SK-N-MC (cell line): ENCODE measurements around the gene ATP13A3.

Source experiments
- DNase-seq: peaks from one replicate; pipeline ENCODE4 v3.0.0-alpha.2; 2011; ENCODE audit warnings: low read depth, low spot score
- H3K27ac ChIP-seq: fragments of 200-600 bp; sonication (generic); 2 replicates; pipeline ENCODE4 v1.5.1; 2016; ENCODE audit warnings: mixed run types
- H3K36me3 ChIP-seq: fragments of 200-600 bp; sonication (generic); 2 replicates; pipeline ENCODE4 v1.6.1; 2017; ENCODE audit warnings: antibody characterized with exemption, low read length, mixed read lengths; ENCODE audit not compliant: insufficient read depth
- H3K4me3 ChIP-seq: fragments of 200-600 bp; sonication (generic); 2 replicates; pipeline ENCODE4 v1.5.1; 2016
- H3K9ac ChIP-seq: fragments of 200-600 bp; sonication (generic); 2 replicates; pipeline ENCODE4 v1.8.0; 2017; ENCODE audit warnings: mixed run types, mixed read lengths; ENCODE audit not compliant: insufficient read length
- H3K9me3 ChIP-seq: fragments of 200-600 bp; sonication (generic); 2 replicates; pipeline ENCODE4 v1.6.1; 2017; ENCODE audit warnings: low read depth, mild to moderate bottlenecking, antibody characterized with exemption, low read length, moderate library complexity, mixed read lengths
- EZH2 ChIP-seq: fragments of 200-600 bp; sonication (generic); IDR thresholded peaks from one replicate; pipeline ENCODE4 v1.6.1; 2017; ENCODE audit warnings: antibody characterized with exemption
- FOXP2 ChIP-seq: optimal IDR thresholded peaks from 2 replicates; pipeline ENCODE3; 2011; ENCODE audit warnings: mild to moderate bottlenecking, moderate library complexity; ENCODE audit not compliant: insufficient read depth; ENCODE audit errors: extremely low read length, control extremely low read depth
- POLR2AphosphoS5 ChIP-seq: IDR thresholded peaks from 2 replicates; pipeline ENCODE4 v1.6.1; 2012; ENCODE audit warnings: mild to moderate bottlenecking, low read depth, low read length, borderline replicate concordance

Gene ATP13A3

DNA sequence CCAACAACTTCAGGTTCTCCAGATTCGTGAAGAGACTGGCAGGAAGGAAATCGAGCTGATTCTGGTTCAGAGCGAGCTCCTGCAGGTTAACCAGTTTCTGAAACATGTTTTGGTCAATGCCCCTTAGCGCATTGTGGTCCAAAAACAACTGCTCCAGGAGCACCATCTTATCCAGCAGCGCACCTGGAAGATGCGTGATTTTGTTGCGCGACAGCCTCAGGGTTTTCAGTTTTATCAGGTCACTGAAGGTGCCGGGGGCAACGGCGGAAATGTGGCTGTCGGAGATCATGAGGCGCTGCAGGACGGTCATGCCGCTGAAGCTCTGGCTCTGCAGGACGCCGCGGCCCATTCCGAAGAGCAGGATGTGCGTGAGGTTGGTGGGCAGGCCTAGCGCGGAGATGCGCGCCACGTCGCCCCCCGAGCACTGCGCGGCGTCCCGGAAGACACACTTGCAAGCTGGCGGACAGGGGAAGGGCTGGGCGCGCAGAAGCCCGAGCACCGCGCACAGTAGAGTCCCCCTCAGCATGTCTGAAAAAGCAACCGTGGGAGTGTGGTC is 89.0 kb downstream of the ATP13A3 start:
- no peaks in the 10 kb centered on the region for H3K36me3 ChIP-seq
- no peak for DNase-seq
- H3K9ac ChIP-seq, result no peak overlapping the region
- no peak overlapping the region for H3K27ac ChIP-seq
- no peaks in the 10 kb centered on the region for H3K9me3 ChIP-seq
- no peak overlapping the region for H3K4me3 ChIP-seq
- TF ChIP-seq POLR2AphosphoS5, result no peak
- TF ChIP-seq EZH2, result no peak
- no peak for TF ChIP-seq FOXP2

DNA sequence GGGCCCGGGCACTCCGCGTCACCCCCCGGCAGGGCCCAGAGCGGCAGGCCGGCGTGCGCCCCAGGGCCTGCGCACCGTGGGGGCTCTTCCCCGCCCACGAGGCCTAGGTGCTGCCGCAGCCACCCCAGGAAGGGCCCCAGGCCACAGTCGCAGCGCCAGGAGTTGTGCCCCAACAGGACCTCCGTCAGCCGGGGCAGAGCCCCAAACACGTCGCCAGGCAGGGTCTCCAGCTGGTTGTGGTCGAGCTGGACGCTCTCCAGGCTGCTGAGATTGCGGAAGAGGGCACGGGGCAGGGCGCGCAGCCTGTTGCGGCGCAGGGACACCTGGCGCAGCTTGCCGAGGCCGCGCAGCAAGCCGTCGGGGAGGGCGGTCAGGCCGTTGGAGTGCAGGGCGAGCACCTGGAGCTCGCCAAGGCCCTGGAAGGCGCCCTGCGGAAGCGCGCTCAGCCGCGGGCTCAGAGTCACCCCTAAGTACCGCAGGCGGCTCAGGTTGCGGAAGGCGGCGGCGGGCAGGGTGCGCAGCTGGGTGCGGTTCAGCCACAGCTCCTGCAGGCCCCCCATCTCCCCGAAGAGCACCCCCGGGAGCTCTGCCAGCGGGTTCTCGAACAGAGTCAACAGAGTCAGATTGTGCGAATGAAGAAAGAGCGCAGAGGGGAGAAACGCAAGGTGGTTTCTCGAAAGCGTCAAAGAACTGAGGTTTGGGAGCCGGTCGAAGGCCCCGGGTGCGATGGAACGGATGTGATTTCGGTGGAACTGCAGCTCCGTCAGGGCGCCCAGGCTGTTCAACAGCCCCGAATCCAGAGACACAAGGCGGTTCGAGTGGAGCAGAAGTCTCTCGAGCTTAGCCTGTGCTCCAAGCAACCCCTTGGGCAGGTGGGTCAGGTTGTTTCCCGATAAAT is 89.7 kb downstream of the ATP13A3 start:
- Histone ChIP-seq H3K4me3 (no peak overlapping the region), H3K9ac (no peak overlapping the region)

DNA sequence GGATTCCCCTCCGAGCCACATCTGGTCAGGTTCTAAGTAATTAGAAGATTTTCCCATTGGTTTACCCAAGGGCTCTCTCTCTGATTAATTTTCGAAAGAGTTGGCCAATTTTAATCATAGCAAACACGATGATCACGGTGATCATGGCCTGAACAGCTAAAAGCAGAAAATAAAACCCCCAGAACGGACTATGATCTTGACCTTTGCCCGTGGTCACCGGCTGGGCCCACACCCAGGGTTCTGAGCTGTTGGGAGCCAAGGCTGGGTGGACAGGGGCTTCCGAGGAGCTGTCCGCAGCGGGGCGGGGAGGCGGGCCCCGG is 90.3 kb downstream of the ATP13A3 start:
- Histone ChIP-seq H3K9me3 (no peaks in the 10 kb centered on the region), H3K9ac (no peak overlapping the region), H3K27ac (no peak overlapping the region), H3K36me3 (no peaks in the 10 kb centered on the region), H3K4me3 (peak overlapping the region; percentile 68)
- DNase-seq, result no peak
- TF ChIP-seq POLR2AphosphoS5, result no peak
- TF ChIP-seq EZH2, result no peak
- no peak for TF ChIP-seq FOXP2

More for the DNA sequence above, 89.7 kb downstream of the ATP13A3 start:
- Histone ChIP-seq H3K36me3 (no peaks in the 10 kb centered on the region), H3K27ac (no peak overlapping the region), H3K9me3 (no peaks in the 10 kb centered on the region)
- no peak for DNase-seq
- no peak for TF ChIP-seq POLR2AphosphoS5
- TF ChIP-seq FOXP2, result no peak
- no peak for TF ChIP-seq EZH2

DNA sequence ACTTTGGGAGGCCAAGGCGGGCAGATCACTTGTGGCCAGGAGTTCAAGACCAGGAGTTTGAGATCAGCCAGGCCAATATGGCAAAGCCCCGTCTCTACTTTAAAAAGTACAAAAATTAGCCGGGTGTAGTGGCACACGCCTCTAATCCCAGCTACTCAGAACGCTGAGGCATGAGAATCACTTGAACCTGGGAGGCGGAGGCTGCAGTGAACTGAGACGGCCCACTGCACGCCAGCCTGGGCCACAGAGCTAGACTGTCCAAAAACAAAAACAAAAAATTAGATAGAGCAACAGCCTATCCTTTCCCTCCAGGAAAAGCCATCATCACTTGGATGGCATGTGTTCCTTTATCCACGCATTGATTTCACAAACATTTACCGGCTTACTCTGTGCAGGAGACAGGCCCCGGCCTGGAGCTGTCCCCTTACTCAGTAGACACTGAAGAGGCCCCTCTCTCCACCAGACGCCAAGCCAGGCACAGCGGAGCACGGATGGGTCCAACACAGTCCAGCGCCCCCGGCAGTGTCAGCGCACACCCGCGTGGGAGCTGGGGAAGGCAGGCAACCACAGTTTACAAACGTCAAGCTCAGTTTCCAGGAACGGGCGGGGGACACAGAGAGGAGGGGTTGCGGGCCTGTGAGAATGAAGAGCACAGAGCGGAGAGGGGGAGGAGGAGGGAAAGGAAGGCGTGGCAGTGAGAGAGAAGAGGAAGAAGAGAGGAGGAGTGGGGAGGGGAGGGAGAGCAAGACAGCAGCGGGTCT is 90.8 kb downstream of the ATP13A3 start:
- Histone ChIP-seq H3K9ac (peak overlapping the region; percentile 2), H3K27ac (peak overlapping the region; percentile 70), H3K9me3 (no peaks in the 10 kb centered on the region), H3K4me3 (peak overlapping the region; percentile 68), H3K36me3 (no peaks in the 10 kb centered on the region; the same call in 1 of the 2 replicates)
- TF ChIP-seq FOXP2, result no peak
- no peak for TF ChIP-seq POLR2AphosphoS5
- DNase-seq, result no peak

DNA sequence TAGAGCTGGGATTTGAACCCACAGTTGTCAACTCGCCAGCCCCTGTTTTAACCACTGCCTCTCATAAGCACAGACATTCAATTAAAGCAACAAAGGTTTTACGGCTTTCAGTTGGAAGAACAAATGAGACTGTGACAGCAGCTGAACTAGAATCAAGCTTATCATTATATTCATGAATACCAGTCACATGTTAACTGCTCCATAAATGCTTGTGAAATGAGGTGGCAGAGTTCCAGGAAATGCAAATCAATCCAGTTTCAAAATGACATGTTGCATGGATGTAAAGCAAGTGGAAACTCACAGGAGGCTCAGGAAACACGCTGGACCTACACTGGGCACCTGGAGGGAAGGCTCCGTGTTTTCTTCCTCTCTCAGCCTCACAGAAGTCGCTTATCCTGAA is 91.6 kb downstream of the ATP13A3 start:
- TF ChIP-seq POLR2AphosphoS5, result no peak
- H3K4me3 ChIP-seq, result peak overlapping the region; percentile 68
- H3K27ac ChIP-seq, result peak overlapping the region; percentile 70
- DNase-seq, result peak; percentile 76
- no peaks in the 10 kb centered on the region for H3K9me3 ChIP-seq
- H3K36me3 ChIP-seq, result no peaks in the 10 kb centered on the region; the same call in 1 of the 2 replicates
- H3K9ac ChIP-seq, result no peak overlapping the region

DNA sequence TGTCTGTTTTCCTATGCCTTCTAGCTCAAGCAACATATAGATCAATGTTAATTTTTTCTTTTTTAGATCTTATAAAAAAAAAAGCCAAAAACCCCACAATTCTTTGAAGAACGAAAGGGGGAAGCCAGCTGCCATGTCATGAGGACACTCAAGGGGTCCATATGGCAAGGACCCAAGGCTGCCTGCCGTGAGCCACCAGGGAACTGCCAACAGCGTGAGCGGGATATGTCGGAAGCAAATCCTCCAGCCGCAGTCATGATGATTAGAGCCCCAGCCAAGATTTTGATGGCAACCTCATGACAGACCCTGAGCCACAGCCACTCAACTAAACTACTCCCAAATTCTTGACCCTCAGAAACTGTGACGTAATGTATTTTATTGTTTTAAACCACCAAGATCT is 94.2 kb downstream of the ATP13A3 start:
- no peak for TF ChIP-seq POLR2AphosphoS5
- TF ChIP-seq EZH2, result no peak
- no peak for TF ChIP-seq FOXP2
- H3K36me3 ChIP-seq, result no peaks in the 10 kb centered on the region; the same call in 1 of the 2 replicates
- no peak for DNase-seq

DNA sequence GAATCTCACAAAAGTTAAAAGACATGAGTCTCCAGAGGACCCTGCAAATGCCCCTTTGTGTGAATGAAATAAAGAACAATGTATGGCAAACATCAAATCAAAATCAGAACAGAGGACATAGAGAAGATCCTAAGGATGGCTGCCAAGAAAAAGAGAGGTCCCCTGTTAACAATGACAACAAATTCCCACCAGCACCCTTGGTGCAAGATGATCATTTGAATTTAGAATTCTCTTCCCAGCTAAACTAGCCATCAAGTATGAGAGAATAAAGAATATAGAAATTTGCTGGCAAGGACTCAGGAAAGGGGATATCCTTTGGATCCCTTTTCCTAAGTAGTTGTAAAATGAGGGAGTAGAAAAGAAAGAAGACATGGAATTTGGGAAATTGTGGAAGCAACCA is 96.0 kb downstream of the ATP13A3 start:
- Histone ChIP-seq H3K36me3 (no peaks in the 10 kb centered on the region; the same call in 1 of the 2 replicates), H3K4me3 (no peak overlapping the region), H3K9ac (no peak overlapping the region), H3K27ac (no peak overlapping the region), H3K9me3 (no peaks in the 10 kb centered on the region)
- no peak for DNase-seq
- no peak for TF ChIP-seq EZH2
- TF ChIP-seq POLR2AphosphoS5, result no peak
- no peak for TF ChIP-seq FOXP2

More for the DNA sequence above, 94.2 kb downstream of the ATP13A3 start:
- H3K27ac ChIP-seq, result no peak overlapping the region
- no peak overlapping the region for H3K9ac ChIP-seq
- no peak overlapping the region for H3K4me3 ChIP-seq
- H3K9me3 ChIP-seq, result no peaks in the 10 kb centered on the region

DNA sequence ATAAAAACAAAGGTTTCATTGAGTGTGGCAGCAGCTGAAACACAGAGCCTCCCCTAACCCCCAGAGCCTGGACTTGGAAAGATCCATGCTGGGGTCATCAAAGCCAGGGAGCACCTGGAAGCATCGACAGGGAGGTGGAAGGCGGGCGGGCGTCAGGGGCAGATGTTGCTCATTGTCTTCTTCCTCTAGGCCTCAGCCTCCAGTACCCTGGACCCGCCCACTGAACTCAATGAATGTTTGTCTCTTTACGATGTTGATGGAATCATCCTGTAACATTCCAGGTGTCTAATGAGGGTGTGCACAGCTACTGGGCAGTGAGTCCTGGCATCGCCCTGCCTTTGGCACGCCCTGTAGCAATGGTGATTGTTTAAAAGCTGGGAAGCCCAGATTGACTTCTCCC is 97.5 kb downstream of the ATP13A3 start:
- no peak for DNase-seq
- H3K36me3 ChIP-seq, result no peaks in the 10 kb centered on the region; the same call in 1 of the 2 replicates
- H3K4me3 ChIP-seq, result no peak overlapping the region
- H3K9me3 ChIP-seq, result no peaks in the 10 kb centered on the region
- TF ChIP-seq POLR2AphosphoS5 (no peak), EZH2 (no peak), FOXP2 (no peak)
- H3K9ac ChIP-seq, result no peak overlapping the region
- no peak overlapping the region for H3K27ac ChIP-seq
